HG02623 (cell line): ENCODE data around the gene RHOV.

Source experiments
- ATAC-seq: cut with Tn5 transposase; IDR thresholded peaks from one replicate; pipeline ENCODE4 v1.9.1; 2021; ENCODE audit warnings: moderate library complexity; ENCODE audit not compliant: unreplicated experiment

Gene RHOV

DNA sequence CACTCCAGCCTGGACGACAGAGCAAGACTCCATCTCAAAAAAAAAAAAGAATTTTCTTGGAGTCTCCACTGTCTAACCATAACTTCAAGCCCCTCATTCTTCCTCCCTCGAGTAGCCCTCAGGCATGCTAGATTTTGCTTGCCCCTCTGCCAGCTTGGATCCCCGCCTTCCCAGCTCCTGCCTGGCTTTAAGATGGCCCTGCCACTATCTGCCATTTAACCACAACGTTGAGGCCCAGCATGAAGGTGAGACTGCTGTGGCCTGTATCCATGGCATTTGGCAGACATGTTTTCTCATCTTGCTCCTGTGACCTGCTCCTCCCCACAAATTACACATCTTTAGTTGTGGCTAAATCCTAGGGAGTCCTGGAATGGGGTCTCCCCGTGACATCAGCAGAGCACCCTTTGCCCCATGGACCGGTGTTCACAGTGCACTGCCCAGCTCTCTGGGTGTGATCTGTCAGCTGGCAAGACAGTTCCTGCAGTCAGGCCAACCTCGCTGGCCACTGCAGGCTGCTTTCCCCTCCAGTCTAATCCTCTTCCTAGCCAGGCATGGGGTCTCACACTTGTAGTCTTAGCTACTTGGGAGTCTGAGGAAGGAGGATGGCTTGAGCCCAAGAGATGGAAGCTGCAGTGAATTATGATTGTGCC lies 30.6 kb upstream of the RHOV start:
- ATAC-seq = no peak

GRCh38 chr15:40902605-40903561 lies 28.8 kb upstream of the RHOV start:
- ATAC-seq = no peak

DNA sequence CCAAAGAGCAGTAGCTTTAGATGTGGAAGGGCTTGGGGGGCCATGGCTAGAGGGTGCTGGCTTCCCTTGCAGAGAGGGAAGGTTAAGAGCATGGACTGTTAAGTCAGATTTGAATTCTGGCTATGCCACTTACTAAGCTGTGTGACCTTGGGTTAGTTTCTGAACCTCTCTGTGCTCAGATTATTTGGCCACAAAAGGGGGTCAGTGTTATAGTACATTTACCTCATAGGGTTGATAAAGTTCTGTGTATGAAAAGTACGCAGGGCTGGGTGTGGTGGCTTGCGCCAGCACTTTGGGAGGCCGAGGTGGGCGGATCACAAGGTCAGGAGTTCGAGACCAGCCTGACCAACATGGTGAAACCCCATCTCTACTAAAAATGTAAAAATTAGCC lies 27.0 kb upstream of the RHOV start:
- ATAC-seq = no peak

DNA sequence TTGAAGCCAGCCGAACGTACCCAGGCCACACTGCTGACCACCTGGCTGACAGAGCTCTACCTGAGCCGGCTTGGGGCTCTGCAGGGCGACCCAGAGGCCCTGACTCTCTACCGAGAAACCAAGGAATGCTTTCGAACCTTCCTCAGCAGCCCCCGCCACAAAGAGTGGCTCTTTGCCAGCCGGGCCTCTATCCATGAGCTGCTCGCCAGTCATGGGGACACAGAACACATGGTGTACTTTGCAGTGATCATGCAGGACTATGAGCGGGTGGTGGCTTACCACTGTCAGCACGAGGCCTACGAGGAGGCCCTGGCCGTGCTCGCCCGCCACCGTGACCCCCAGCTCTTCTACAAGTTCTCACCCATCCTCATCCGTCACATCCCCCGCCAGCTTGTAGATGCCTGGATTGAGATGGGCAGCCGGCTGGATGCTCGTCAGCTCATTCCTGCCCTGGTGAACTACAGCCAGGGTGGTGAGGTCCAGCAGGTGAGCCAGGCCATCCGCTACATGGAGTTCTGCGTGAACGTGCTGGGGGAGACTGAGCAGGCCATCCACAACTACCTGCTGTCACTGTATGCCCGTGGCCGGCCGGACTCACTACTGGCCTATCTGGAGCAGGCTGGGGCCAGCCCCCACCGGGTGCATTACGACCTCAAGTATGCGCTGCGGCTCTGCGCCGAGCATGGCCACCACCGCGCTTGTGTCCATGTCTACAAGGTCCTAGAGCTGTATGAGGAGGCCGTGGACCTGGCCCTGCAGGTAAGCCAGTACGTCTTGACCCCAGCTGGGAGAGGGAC lies 26.4 kb upstream of the RHOV start:
- no peak for ATAC-seq

- ATAC-seq = no peak
Observed at GRCh38 chr15:40899536-40900207, 25.6 kb upstream of the RHOV start.

DNA sequence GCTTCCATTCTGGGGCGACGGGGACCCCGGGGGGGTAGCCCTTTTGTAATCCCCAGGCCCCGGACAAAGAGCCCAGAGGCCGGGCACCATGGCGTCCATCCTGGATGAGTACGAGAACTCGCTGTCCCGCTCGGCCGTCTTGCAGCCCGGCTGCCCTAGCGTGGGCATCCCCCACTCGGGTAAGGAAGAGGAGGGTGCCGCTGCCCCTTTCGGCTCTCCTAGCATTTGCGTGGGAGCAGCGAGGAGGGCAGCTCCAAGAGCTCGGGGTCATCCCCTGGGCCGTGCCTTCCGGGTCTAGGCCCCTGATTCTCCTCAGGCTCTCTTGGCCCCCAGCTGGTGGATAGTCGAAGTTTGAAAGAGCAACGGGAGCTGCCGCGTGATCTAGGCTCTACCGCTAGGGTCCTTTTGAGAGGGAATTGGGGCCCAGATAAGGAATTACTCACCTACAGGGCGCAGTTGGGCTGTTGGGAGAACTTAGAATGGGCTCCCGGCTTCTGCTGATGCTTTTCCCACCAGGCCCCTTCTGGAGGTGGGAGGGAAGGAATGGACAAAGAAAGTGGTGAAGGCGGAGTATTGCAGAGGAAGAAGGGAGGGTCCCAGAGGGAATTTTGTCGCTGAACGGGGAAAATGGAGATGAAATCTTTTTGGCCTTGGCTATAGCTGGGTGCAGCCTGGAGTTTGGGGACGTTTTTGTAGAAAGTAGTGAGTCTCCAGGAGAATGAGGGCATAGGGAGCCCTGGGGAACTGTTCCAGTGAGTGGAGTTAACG lies 20.8 kb upstream of the RHOV start:
- ATAC-seq = no peak

GRCh38 chr15:40893733-40894680 lies 20.0 kb upstream of the RHOV start, which contains the start of gene VPS18:
Gene VPS18 (plus strand): TSS chr15:40894450. CDS start chr15:40894769, 319 bp downstream.
- peak; percentile 87 for ATAC-seq

DNA sequence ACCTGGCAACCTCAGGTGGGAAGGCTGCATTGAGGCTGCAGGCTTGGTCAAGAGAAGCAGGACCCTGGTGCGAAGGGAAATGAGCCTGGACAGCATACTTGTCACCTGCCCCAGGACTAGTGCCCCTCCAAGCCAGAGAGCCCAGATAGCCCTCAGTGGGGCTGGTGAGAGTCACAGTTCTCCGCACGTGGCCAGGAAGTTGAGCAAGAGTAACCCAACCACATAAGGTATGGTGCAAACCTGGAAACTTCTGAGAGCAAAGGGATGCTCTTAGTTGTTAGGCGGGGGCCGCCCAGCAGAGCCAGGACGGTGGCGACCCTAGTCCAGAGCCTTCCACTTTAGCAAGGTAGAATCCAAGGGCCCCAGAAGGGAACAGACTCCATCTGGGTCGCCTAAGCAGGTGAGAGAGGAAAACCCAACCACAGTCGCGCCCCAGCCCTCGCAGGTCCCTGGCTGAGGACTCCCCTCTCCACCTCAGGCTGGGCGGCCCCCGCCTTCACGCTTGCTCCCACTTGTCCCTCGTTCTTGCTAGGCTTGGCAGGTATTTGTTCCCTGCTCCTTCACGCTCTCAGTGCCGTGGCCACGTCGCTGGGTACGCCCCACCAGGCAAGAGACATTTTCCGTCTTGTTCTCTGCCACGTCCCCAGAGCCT lies 19.1 kb upstream of the RHOV start:
- no peak for ATAC-seq

- ATAC-seq = no peak
Observed at GRCh38 chr15:40892447-40893012, 18.5 kb upstream of the RHOV start.

DNA sequence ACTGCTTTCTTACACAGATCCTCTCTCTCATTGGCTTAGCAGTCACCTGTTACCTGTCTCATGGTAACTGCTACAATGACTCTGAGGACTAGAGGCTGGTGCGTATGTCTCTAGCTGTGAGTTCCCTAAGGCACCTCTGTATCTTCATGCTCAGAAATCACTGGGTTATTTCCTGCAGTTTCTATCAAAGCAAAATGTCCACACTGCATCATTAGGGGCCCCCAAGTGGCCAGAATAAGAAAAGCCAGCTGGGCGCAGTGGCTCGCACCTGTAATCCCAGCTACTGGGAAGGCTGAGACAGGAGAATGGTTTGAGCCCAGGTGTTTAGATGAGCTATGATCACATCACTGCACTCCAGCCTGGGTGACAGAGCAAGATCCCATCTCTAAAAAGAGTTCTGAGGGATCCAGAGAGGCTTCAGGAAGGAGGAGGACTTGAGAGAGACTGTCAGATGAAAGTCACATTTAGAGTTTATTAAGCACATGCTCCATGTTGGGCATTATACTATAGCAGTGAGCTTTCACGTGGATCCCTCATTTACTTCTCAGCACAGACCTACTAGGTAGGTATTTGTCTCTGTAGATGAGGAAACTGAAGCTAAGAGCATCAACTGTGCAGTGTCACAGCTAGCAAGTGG lies 17.9 kb upstream of the RHOV start:
- no peak for ATAC-seq

- ATAC-seq = no peak
Observed at GRCh38 chr15:40891138-40891537, 17.1 kb upstream of the RHOV start.

GRCh38 chr15:40889112-40889511 lies 15.1 kb upstream of the RHOV start:
- no peak for ATAC-seq

DNA sequence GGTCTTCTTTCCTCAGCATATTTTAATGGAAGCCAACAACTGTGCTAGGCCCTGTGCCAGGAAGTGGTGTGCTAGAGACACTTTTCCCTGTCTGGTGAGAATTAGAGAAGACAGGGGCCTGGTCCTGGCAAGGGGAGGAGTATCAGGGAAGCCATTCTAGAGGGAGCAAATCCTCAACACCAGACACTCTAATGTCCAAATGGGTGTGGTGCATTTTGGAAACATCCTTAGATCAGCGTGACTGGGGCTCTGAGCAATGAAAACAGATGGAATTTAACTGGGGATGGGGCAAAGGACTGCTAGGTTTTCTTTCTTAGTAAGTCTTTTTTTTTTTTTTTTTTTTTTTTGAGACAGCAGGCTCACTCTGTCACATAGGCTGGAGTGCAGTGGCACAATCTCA lies 12.6 kb upstream of the RHOV start:
- ATAC-seq = no peak

- ATAC-seq = no peak
Observed at GRCh38 chr15:40881351-40881750, 7.3 kb upstream of the RHOV start.

DNA sequence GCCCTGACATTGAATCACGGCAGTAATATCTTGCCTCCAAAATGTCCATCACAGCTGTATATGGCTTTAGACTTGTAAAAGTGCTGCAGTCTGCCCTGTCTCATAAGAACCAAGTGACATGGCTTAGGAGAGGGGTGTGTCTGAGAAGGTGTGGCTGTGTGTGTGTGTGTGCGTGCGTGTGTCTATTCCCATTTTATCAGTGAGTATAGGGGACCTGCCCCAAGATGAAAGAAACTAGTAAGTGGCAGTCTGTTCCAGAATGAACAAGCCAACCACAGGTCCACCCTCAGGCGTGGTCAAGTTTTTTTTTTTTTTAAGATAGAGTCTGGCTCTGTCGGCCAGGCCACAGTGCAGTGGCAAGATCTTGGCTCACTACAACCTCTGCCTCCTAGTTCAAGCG lies 5.6 kb upstream of the RHOV start:
- ATAC-seq = no peak

DNA sequence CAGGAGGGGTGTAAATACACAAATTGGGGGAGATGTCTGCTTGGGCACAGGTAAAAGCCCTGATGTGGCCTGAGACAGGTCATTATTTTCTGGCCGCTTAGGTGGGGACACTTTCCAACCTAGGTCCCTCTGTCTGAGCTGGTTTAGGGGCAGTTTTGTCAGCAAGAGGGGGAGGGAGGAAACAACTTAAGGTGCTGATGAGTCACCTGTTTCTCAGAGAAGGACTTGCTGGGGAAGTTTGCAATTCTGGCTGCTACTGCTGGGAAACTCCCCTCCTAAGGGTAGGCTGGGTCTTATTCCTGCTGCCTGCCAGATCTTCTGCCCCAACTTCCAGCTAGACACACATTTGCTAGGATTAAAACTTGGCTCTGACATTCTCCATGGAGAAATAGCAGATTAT lies 4.8 kb upstream of the RHOV start:
- peak; percentile 73 for ATAC-seq

DNA sequence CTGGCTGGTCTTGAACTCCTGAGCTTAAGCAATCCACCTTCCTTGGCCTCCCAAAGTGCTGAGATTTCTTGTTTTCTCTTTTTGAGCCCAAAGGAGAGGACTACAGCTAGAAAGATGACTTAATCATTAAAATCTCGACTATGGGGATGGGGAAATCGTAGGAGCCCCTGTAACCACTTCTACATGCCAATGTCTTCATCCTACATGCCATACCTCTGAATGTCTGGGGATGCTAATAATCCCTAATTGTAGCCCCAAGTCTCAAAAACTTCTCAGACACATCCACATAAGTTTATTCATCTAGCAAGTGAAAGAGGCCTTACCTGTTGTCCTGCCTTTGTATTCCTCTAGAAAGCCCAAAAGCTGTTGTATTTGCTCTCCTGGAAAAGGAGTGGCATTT lies 3.7 kb upstream of the RHOV start:
- ATAC-seq = no peak
